Measurements from ENCODE around the gene DLK1. TPM values are rescaled to one million over a fixed set of nuclear protein-coding genes. Genes with fewer than 3 reads are reported as not detected.

The DLK1 gene
- total and polyA plus RNA-seq, 8 donors, result 7.7 to 65.5 (median 15.2) TPM

- Histone ChIP-seq H3K36me3 (no peaks in the 10 kb centered on the region), H3K27ac (no peak overlapping the region), H3K4me3 (no peak overlapping the region), H3K27me3 (no peaks in the 10 kb centered on the region), H3K4me1 (no peaks in the 10 kb centered on the region), H3K9me3 (no peaks in the 10 kb centered on the region)
- DNase-seq (peak in 1 of 6 donors; percentile 30), FAIRE-seq (no peak), ATAC-seq (no peak)
- WGBS, 2 donors, result 83 to 88% methylated on average over 8 of the region's 8 CpGs
- intact Hi-C loops (cut with DNase I), result no loop called here
- TF ChIP-seq CTCF (IDR thresholded peaks at IDR 0.05), result no peak
Observed at GRCh38 chr14:100748944-100749343, 22.3 kb downstream of the DLK1 start.

DNA sequence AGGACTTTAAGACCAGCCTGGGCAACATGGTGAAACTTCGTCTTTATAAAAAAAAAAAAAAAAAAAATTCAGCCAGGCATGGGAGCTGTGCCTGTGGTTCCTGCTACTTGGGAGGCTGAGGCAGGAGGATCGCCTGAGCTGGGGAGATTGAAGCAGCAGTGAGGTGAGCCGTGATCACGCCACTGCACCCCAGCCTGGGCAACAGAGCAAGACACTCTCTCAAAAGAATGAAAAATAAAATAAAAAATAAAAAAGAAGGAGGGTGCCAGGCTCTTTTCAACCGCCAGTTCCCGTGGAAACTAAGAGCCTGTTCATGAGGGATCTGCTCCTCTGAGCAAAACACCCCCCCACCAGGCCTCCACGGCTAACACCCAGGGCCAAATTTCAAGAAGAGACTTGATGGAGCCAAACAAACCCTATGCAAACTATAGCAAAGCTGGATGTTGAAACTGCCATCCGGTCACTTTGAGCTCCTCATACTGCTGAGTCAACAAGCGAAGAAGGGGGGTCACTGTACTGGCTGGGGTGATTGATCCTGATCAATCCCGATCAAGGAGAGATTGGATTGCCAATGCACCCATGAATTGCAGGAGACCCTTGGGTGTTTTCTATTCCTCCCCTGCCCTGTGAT is 23.4 kb downstream of the DLK1 start:
- Histone ChIP-seq H3K27ac (no peak overlapping the region), H3K36me3 (no peaks in the 10 kb centered on the region), H3K9me3 (no peaks in the 10 kb centered on the region), H3K4me3 (no peak overlapping the region), H3K4me1 (no peaks in the 10 kb centered on the region), H3K27me3 (no peaks in the 10 kb centered on the region)
- no peak for FAIRE-seq
- ATAC-seq, result no peak
- no peak for DNase-seq
- WGBS, 2 donors, result 90 to 93% methylated on average over 10 of the region's 10 CpGs
- no peak for TF ChIP-seq CTCF (IDR thresholded peaks at IDR 0.05)
- intact Hi-C loops (cut with DNase I), result no loop called here

DNA sequence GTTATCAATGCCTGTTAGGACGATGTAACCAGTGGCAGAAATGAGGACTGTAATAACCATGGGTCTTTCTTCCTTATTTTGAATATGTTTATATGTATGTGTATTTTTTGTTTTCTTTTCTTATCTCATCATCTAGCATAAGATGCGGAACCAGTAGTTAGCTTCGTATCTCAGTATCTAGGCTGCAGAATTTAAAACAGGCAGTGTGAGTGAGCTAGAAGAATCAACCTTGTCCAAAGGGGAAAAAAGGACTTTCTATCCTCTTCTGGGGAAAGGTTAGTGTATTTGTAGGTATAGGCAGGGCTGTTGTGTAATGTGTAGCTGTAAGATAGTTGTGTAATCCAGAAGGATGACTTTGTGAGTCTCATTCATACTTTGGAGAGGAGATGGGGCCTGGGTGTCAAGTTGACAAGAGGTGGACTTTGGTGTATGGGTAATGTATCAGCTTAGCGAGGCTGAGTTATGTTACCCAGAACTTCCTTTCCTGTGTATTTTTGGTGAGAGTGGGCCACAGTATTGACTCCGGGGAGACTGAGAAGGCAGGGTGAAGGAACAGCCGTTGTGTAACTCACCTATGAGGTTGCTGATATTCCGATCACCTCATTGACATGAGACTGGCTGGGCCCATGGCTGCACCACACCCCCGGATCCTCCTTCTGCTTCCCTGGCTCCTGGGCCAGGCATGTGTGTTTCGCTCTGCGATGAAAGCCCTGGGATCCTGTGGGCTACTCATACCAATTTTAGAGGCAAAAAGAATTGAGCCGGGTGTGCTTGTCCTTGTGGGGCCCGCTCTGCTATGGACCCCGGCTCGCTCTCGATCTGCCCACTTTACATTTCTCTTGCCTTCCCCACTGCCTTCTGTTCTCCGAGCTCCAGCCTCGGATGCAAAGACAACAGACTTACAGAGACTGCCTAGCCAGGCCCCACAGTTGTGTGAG is 24.3 kb downstream of the DLK1 start:
- ATAC-seq (no peak), DNase-seq (no peak), FAIRE-seq (no peak)
- Histone ChIP-seq H3K36me3 (no peaks in the 10 kb centered on the region), H3K4me3 (no peak overlapping the region), H3K9me3 (no peaks in the 10 kb centered on the region), H3K27ac (no peak overlapping the region), H3K27me3 (no peaks in the 10 kb centered on the region), H3K4me1 (no peaks in the 10 kb centered on the region)
- no peak for TF ChIP-seq CTCF (IDR thresholded peaks at IDR 0.05)
- WGBS, 2 donors, result 85 to 86% methylated on average over 17 of the region's 17 CpGs
- intact Hi-C loops (cut with DNase I), result no loop called here

DNA sequence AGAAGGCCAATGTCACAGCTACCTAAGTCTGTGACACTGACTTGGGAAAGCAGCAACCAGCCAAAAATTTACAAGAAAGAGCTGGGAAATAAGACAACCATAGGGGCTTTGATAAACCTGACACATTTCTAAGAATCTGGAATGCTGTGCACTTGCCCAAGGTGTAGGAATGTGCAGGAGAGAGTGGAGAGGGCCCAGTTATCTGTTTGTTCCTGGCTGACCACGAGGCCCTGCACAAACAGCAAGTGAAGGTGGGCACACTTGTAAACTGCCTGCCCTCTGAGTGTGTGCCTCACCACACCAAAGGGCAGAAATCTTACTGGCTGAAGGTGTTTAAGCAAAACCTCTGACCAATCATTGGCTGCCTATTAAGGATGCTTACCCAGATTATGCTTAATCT is 27.3 kb downstream of the DLK1 start:
- Histone ChIP-seq H3K27me3 (no peaks in the 10 kb centered on the region), H3K27ac (no peak overlapping the region), H3K36me3 (no peaks in the 10 kb centered on the region), H3K4me1 (no peaks in the 10 kb centered on the region), H3K9me3 (no peaks in the 10 kb centered on the region), H3K4me3 (no peak overlapping the region)
- no peak for TF ChIP-seq CTCF (IDR thresholded peaks at IDR 0.05)
- 30 to 45% methylated on average over 1 of the region's 1 CpG for WGBS, 2 donors
- intact Hi-C loops (cut with DNase I), result no loop called here
- DNase-seq (no peak), FAIRE-seq (no peak), ATAC-seq (no peak)

DNA sequence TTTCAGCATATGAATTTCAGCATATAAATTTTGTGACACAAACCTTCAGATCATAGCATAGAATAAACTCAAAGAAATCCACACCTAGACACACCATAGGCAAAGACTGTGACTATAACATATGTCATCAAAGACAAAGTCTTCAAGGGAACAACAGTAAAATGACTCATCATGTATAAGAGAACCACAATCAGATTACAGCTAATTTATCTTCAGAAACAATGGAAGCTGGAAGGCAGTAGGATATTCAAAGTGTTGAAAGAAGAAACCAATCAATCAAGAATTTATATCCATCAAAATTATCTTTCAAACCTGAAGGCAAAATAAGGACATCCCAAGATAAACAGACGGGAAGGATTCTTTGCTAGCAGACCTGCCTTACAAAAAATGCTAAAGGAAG is 29.0 kb downstream of the DLK1 start:
- no peak for ATAC-seq
- Histone ChIP-seq H3K4me1 (no peaks in the 10 kb centered on the region), H3K36me3 (no peaks in the 10 kb centered on the region), H3K27ac (no peak overlapping the region), H3K4me3 (no peak overlapping the region), H3K27me3 (no peaks in the 10 kb centered on the region), H3K9me3 (no peaks in the 10 kb centered on the region)
- 75 to 92% methylated on average over 1 of the region's 1 CpG for WGBS, 2 donors
- no peak for TF ChIP-seq CTCF (IDR thresholded peaks at IDR 0.05)
- no peak for FAIRE-seq
- intact Hi-C loops (cut with DNase I), result no loop called here
- DNase-seq, result no peak

Data from pancreas (tissue), 10 donors.